Pancreas (tissue), 10 donors: ENCODE results near the gene CELA2B. TPM values are rescaled to one million over a fixed set of nuclear protein-coding genes. Genes with fewer than 3 reads are reported as not detected.
"Not testable (repeated sequence)": the region's sequence is repeated elsewhere in the genome, so short reads cannot be mapped to it uniquely, and the experiment has no call there.

Source experiments
- ATAC-seq, 4 donors: fragments of 200-7000 bp; cut with Tn5 transposase; one replicate each; pipeline versions ENCODE4 v1.8.0 to v1.9.1; 2020; ENCODE audit warnings: mild to moderate bottlenecking in 4 of 4, moderate library complexity in 4 of 4
- DNase-seq, 6 donors: peaks; one replicate each; pipeline ENCODE4 v3.0.0-alpha.2; 2020
- FAIRE-seq: peaks from 2 replicates; lab custom pipeline; 2012; peaks lifted over from hg19 to GRCh38; lab: Jason Lieb, UNC
- H3K27ac ChIP-seq, 4 donors: fragments of 200-600 bp; sonication (generic); 1 replicate in 3 of 4; 2 replicates in 1 of 4; pipeline versions ENCODE4 v1.5.0 to v1.8.0; 2020
- H3K27me3 ChIP-seq, 4 donors: fragments of 200-600 bp; one replicate each; pipeline ENCODE4 v1.8.0; 2021
- H3K36me3 ChIP-seq, 3 donors: fragments of 200-600 bp; sonication (generic) in 1 of 3; one replicate each; pipeline versions ENCODE4 v1.5.0 to v1.8.0; 2020 to 2021
- H3K4me1 ChIP-seq, 3 donors: fragments of 200-600 bp; one replicate each; pipeline ENCODE4 v1.8.0; 2021
- H3K4me3 ChIP-seq, 4 donors: fragments of 200-600 bp; sonication (generic) in 2 of 4; one replicate each; pipeline versions ENCODE4 v1.5.0 to v1.8.0; 2020 to 2021
- H3K9me3 ChIP-seq, 4 donors: fragments of 200-600 bp; one replicate each; pipeline ENCODE4 v1.8.0; 2021
- CTCF ChIP-seq, 4 donors: fragments of 200-600 bp; sonication (generic) in 3 of 4; IDR thresholded peaks; one replicate each; pipeline versions ENCODE4 v1.5.0 to v1.8.0; 2021; ENCODE audit warnings: antibody characterized with exemption in 4 of 4
- WGBS, 2 donors: extraction: QIAGEN DNeasy Blood & Tissue Kit; methylation state at CpG; one replicate each; pipeline ENCODE4 v1.1.7; 2013; 5-methylcytosine and 5-hydroxymethylcytosine counted together
- intact Hi-C, 3 donors: fragments of 100-400 bp; cut with DNase I; formaldehyde crosslinking; loops; one replicate each; pipeline versions ENCODE4 v1.11.1 to v1.14.2; 2022
- polyA plus RNA-seq, 2 donors: library from polyadenylated mRNA; stranded (reverse); fragments of 200-250 nt; gene quantifications; one replicate each; pipeline ENCODE4 v1.2.3, GENCODE V29; 2013
- total RNA-seq, 6 donors: library from RNA; stranded (reverse); fragmentation: NEBNext Ultra II Directional in 4 of 6; extraction: Animal tissue kit (Norgen Biotek cat#: 25700) in 4 of 6; gene quantifications; one replicate each; pipeline versions ENCODE4 v1.2.1 to v1.2.4, GENCODE V29; 2021 to 2023
- donor health status: healthy with polysubstance abuse.
- donor health status: DM: no; HTN: no; CAD: no; lungs with moderate emphysema.
- donor health status: DM: no; HTN: no; CAD: no.
- donor health status: control.
- donor health status: control.
- donor health status: Bipolar disorder and iron deficiency.
- donor health status: DM: yes; HTN: yes; CAD: no.
- donor health status: DM: no; HTN: no; CAD: no.
- donor health status: DM: no; HTN: no; CAD: no.
- donor health status: DM: yes; HTN: yes; CAD: no.

The CELA2B gene
- total and polyA plus RNA-seq, 8 donors, result 186 to 2,290 (median 558) TPM

DNA sequence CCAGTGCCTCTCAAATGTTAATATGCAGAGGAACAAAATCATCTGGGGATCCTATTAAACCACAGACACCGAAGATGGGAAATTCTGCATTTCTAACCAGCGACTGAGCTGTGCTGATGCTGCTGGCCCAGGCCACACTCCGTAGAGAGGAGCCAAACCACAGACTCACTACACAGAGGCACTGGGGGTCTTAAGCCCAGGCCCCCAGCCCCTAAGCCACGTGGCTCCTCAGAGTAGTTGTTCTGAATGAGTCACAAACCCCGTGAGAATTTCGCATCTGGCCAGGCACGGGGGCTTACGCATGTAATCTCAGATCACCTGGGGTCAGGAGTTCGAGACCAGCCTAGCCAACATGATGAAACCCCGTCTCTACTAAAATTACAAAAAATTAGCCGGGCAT lies 22.2 kb upstream of the CELA2B start:
- ATAC-seq (peak in 2 of 4 donors; percentile 3 to 25), FAIRE-seq (no peak), DNase-seq (peak in 5 of 6 donors; percentile 66 to 90 (median 82))
- peak overlapping the region; percentile 64 to 85 (median 76) for H3K27ac ChIP-seq
- H3K4me3 ChIP-seq, result no peak overlapping the region
- H3K4me1 ChIP-seq, result peaks cover 8 to 24% (median 13%) of the 10 kb centered on the region in 3 donors
- intact Hi-C loops, result no loop called here
- 39 to 42% methylated on average over 11 of the region's 11 CpGs for WGBS, 2 donors
- H3K27me3 ChIP-seq, result no peaks in the 10 kb centered on the region
- no peaks in the 10 kb centered on the region for H3K36me3 ChIP-seq
- no peaks in the 10 kb centered on the region for H3K9me3 ChIP-seq
- TF ChIP-seq CTCF (IDR thresholded peaks at IDR 0.05), result no peak

DNA sequence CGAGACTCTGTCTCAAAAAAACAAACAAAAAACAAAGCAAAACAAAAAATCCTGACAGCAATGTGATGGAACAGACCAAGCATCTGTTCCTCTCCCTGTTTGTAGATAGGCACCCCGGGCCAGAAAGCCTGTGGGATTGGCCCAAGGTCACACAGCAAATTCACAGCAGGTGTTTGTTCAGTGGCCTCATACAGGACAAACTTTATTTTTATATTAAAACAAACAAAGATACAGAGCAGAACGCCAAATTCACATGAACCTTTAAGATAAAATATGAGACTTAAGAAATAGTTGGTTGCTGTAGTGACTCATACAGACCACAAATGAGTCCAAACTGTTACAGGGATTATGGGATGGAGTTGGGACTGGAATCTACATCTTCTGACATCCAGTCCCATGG lies 21.6 kb upstream of the CELA2B start:
- Histone ChIP-seq H3K4me3 (no peak overlapping the region), H3K4me1 (peaks cover 8 to 24% (median 16%) of the 10 kb centered on the region in 3 donors), H3K36me3 (no peaks in the 10 kb centered on the region), H3K9me3 (no peaks in the 10 kb centered on the region), H3K27me3 (no peaks in the 10 kb centered on the region), H3K27ac (peak overlapping the region; percentile 64 to 85 (median 76))
- ATAC-seq (peak; percentile 45 to 63 (median 53)), DNase-seq (peak in 5 of 6 donors; percentile 85 to 90 (median 87)), FAIRE-seq (no peak)
- intact Hi-C loops, result no loop called here
- no peak for TF ChIP-seq CTCF (IDR thresholded peaks at IDR 0.05)
- WGBS, 2 donors, result 19 to 25% methylated on average over 3 of the region's 3 CpGs

DNA sequence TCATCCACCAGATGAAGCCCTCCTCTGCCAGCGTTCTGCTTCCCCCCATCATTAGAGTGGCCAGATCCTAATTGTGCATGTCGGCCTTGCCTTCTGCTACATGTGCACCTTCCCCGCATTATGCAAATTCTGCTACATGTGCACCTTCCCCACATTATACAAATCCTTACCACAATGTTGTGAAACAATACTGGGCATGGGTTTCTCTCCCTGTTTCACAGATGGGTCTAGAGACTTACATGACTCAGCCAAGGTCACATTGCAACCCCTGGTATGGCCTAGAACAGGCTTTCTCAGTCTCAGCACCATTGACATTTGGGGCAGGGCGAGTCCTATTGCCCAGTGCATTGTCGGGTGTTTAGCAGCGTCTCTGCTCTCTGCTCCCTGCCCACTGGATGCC lies 20.4 kb upstream of the CELA2B start:
- intact Hi-C loops, result no loop called here
- peak; percentile 10 to 39 (median 28) for ATAC-seq
- peaks cover 8 to 37% (median 18%) of the 10 kb centered on the region in 3 donors for H3K4me1 ChIP-seq
- H3K9me3 ChIP-seq, result no peaks in the 10 kb centered on the region
- no peaks in the 10 kb centered on the region for H3K27me3 ChIP-seq
- TF ChIP-seq CTCF (IDR thresholded peaks at IDR 0.05), result no peak
- no peak overlapping the region for H3K4me3 ChIP-seq
- DNase-seq, result peak in 2 of 6 donors; percentile 67 to 78
- H3K27ac ChIP-seq, result peak overlapping the region; percentile 52 to 81 (median 61)
- H3K36me3 ChIP-seq, result no peaks in the 10 kb centered on the region
- no peak for FAIRE-seq
- WGBS, 2 donors, result 39 to 53% methylated on average over 5 to 6 of the region's 6 CpGs

GRCh38 chr1:15456313-15456954 lies 19.5 kb upstream of the CELA2B start, which contains the start of gene CELA2A:
Gene CELA2A, plus strand, starts transcription at chr1:15456732. Its CDS starts 22 bp downstream, at chr1:15456754.
- peak within 1 kb of the TSS in 2 of 4 donors; percentile 21 to 23 for H3K4me3 ChIP-seq
- H3K4me1 ChIP-seq, result peaks cover 8 to 40% (median 18%) of the 10 kb centered on the region in 3 donors
- intact Hi-C loops, result no loop called here
- H3K27ac ChIP-seq, result peak within 1 kb of the TSS; percentile 52 to 81 (median 61)
- FAIRE-seq (no peak), DNase-seq (no peak), ATAC-seq (peak in 2 of 4 donors; percentile 5 to 27)
- H3K9me3 ChIP-seq, result no peaks in the 10 kb centered on the region
- WGBS, 2 donors, result 43 to 51% methylated on average over 8 of the region's 8 CpGs
- H3K27me3 ChIP-seq, result no peaks in the 10 kb centered on the region
- no peak for TF ChIP-seq CTCF (IDR thresholded peaks at IDR 0.05)
- no peaks in the 10 kb centered on the region for H3K36me3 ChIP-seq

DNA sequence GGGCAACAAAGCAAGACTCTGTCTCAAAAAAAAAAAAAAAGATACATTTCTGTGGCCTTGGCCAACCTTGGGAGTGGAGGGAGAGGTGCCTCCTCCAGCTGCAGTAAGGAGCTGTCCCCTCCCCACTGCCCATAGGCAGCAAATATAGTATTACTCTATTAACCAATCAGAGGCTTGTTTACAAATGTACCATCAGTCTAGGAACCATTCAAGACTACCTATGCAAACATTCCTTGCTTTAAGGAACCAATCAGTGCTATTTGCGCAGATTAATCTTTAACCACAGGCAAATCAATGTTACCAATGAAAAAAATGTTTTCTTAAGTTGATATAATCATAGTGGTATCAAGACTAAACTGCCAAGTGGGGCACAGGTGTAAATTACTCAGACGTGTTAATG lies 18.3 kb upstream of the CELA2B start:
- peak overlapping the region in 2 of 4 donors; percentile 9 to 23 for H3K4me3 ChIP-seq
- H3K27ac ChIP-seq, result peak overlapping the region in 3 of 4 donors; percentile 53 to 81 (median 69)
- no peaks in the 10 kb centered on the region for H3K9me3 ChIP-seq
- no peaks in the 10 kb centered on the region for H3K27me3 ChIP-seq
- ATAC-seq (peak; percentile 44 to 67 (median 50)), FAIRE-seq (no peak), DNase-seq (no peak)
- TF ChIP-seq CTCF (IDR thresholded peaks at IDR 0.05), result no peak
- H3K4me1 ChIP-seq, result peaks cover 8 to 40% (median 18%) of the 10 kb centered on the region in 3 donors
- intact Hi-C loops, result no loop called here
- H3K36me3 ChIP-seq, result no peaks in the 10 kb centered on the region
- 29 to 32% methylated on average over 2 of the region's 2 CpGs for WGBS, 2 donors

GRCh38 chr1:15458388-15458787 lies 17.5 kb upstream of the CELA2B start:
- peak in 2 of 4 donors; percentile 8 to 14 for ATAC-seq
- H3K9me3 ChIP-seq, intact Hi-C loops, DNase-seq, FAIRE-seq, H3K36me3 ChIP-seq, H3K27me3 ChIP-seq: not testable (repeated sequence)
- WGBS, 2 donors, result 32 to 37% methylated on average over 4 of the region's 4 CpGs
- peak overlapping the region in 2 of 4 donors; percentile 4 to 9 for H3K4me3 ChIP-seq
- peak overlapping the region in 3 of 4 donors; percentile 24 to 81 (median 69) for H3K27ac ChIP-seq
- H3K4me1 ChIP-seq, result peaks cover 8 to 39% (median 16%) of the 10 kb centered on the region in 3 donors
